GM18951 (cell line): ENCODE results near the gene PCDHA1.
"Not testable (repeated sequence)": the region's sequence is repeated elsewhere in the genome, so short reads cannot be mapped to it uniquely, and the experiment has no call there.

Experiments used
- POLR2A ChIP-seq: IDR thresholded peaks from 4 replicates; pipeline ENCODE4 v1.6.1; 2011; ENCODE audit warnings: mild to moderate bottlenecking; ENCODE audit not compliant: insufficient read length, insufficient read depth; ENCODE audit errors: extremely low read depth
- in situ Hi-C: fragments of 300-500 bp; cut with MboI; formaldehyde crosslinking; loops from one replicate; pipeline ENCODE4 v1.12.0; 2022; ENCODE audit warnings: low sequenced_read_pairs, mixed read lengths, inconsistent platforms; ENCODE audit not compliant: unreplicated experiment

PCDHA1 gene

GRCh38 chr5:140785905-140786686 lies at the start of gene PCDHA1:
TSS of gene PCDHA1 (plus strand) at chr5:140786140.
- in situ Hi-C loops: no loop called here
- TF ChIP-seq POLR2A: no peak

DNA sequence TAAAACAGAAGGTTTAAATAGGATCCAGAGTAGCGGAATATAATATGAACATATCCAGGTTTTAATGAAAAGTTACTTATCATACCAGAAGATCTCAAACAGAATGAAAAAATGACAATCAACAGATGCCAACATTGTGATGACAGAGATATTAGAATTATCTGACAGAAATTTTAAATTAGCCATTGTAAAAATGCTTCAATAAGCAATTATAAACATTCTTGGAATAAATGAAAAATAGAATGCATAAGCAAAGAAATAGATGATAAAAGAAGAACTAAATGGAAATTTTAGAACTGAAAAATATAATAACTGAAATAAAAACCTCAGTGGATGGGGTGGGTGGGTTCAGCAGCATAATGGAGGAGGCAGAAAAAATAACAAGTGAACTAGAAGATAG lies 48.5 kb upstream of the PCDHA1 start:
- in situ Hi-C loops: no loop called here
- TF ChIP-seq POLR2A: no peak

- in situ Hi-C loops: no loop called here
- TF ChIP-seq POLR2A: no peak
Observed at GRCh38 chr5:140741967-140742366, 44.0 kb upstream of the PCDHA1 start.

- in situ Hi-C loops: no loop called here
Observed at GRCh38 chr5:140753561-140753960, 32.4 kb upstream of the PCDHA1 start.

GRCh38 chr5:140764177-140764973 lies 21.6 kb upstream of the PCDHA1 start:
- in situ Hi-C loops: no loop called here
- no peak for TF ChIP-seq POLR2A

More at GRCh38 chr5:140753561-140753960, 32.4 kb upstream of the PCDHA1 start:
- no peak for TF ChIP-seq POLR2A

DNA sequence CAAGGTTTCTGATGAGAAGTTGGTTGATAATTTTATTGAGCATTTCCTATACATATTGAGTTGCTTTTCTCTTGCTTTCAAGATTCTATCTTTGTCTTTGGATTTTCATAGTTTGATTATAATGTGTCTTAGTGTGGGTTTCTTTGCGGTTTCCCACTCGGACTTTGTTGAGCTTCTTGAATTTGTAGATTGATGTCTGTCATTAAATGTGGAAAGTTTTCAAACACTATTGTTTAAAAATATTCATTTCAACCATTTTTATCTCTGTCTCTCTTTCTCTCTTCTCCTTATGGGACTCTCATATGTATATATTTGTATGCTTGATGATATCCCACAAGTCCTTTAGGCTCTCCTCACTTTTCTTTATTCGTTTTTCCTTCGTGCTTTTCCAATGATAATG lies 18.5 kb upstream of the PCDHA1 start:
- TF ChIP-seq POLR2A: no peak
- in situ Hi-C loops: no loop called here

GRCh38 chr5:140780512-140780911 lies 5.4 kb upstream of the PCDHA1 start:
- no peak for TF ChIP-seq POLR2A
- in situ Hi-C loops: no loop called here

GRCh38 chr5:140787422-140787821 lies 1.5 kb downstream of the PCDHA1 start:
- in situ Hi-C loops: not testable (repeated sequence)

DNA sequence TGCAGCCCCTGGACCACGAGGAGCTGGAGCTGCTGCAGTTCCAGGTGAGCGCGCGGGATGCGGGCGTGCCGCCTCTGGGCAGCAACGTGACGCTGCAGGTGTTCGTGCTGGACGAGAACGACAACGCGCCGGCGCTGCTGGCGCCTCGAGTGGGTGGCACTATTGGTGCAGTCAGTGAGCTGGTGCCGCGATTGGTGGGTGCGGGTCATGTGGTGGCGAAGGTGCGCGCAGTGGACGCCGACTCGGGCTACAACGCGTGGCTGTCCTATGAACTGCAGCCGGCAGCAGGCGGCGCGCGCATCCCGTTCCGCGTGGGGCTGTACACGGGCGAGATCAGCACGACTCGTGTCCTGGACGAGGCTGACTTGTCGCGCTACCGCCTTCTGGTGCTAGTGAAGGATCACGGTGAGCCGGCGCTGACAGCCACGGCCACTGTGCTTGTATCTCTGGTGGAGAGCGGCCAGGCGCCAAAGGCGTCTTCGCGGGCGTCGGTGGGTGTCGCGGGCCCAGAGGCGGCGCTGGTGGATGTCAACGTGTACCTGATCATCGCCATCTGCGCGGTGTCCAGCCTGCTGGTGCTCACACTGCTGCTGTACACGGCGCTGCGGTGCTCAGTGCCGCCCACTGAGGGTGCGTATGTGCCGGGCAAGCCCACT lies 2.0 kb downstream of the PCDHA1 start:
- in situ Hi-C loops: not testable (repeated sequence)

GRCh38 chr5:140791089-140791488 lies 5.1 kb downstream of the PCDHA1 start:
- TF ChIP-seq POLR2A: no peak
- in situ Hi-C loops: no loop called here

GRCh38 chr5:140794595-140795258 lies 8.8 kb downstream of the PCDHA1 start, which contains the start of gene PCDHA2:
TSS of gene PCDHA2 (plus strand) at chr5:140794852.
- in situ Hi-C loops: no loop called here
- TF ChIP-seq POLR2A: no peak

DNA sequence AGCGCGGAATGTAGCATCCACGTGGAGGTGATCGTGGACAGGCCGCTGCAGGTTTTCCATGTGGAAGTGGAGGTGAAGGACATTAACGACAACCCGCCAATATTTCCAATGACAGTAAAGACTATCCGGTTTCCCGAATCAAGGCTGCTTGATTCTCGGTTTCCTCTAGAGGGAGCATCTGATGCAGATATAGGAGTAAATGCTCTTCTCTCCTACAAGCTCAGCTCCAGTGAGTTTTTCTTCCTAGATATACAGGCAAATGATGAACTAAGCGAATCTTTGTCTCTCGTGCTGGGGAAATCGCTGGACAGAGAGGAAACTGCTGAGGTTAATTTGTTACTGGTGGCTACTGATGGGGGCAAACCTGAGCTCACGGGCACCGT lies 9.3 kb downstream of the PCDHA1 start:
- no peak for TF ChIP-seq POLR2A
- in situ Hi-C loops: no loop called here

DNA sequence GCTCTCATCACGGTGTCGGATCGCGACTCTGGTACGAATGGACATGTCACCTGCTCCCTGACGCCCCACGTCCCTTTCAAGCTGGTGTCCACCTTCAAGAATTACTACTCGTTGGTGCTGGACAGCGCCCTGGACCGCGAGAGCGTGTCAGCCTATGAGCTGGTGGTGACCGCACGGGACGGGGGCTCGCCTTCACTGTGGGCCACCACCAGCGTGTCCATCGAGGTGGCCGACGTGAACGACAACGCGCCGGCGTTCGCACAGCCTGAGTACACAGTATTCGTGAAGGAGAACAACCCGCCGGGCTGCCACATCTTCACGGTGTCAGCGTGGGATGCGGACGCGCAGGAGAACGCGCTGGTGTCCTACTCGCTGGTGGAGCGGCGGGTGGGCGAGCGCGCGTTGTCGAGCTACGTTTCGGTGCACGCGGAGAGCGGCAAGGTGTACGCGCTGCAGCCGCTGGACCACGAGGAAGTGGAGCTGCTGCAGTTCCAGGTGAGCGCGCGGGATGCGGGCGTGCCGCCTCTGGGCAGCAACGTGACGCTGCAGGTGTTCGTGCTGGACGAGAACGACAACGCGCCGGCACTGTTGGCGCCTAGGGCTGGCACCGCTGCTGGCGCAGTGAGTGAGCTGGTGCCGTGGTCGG lies 10.3 kb downstream of the PCDHA1 start:
- in situ Hi-C loops: not testable (repeated sequence)
